HG03439 (cell line): ENCODE data around the gene CYB5R3.

Source experiments
- ATAC-seq: cut with Tn5 transposase; IDR thresholded peaks from one replicate; pipeline ENCODE4 v1.9.1; 2021; ENCODE audit warnings: mild to moderate bottlenecking, moderate library complexity; ENCODE audit not compliant: unreplicated experiment

CYB5R3 gene

DNA sequence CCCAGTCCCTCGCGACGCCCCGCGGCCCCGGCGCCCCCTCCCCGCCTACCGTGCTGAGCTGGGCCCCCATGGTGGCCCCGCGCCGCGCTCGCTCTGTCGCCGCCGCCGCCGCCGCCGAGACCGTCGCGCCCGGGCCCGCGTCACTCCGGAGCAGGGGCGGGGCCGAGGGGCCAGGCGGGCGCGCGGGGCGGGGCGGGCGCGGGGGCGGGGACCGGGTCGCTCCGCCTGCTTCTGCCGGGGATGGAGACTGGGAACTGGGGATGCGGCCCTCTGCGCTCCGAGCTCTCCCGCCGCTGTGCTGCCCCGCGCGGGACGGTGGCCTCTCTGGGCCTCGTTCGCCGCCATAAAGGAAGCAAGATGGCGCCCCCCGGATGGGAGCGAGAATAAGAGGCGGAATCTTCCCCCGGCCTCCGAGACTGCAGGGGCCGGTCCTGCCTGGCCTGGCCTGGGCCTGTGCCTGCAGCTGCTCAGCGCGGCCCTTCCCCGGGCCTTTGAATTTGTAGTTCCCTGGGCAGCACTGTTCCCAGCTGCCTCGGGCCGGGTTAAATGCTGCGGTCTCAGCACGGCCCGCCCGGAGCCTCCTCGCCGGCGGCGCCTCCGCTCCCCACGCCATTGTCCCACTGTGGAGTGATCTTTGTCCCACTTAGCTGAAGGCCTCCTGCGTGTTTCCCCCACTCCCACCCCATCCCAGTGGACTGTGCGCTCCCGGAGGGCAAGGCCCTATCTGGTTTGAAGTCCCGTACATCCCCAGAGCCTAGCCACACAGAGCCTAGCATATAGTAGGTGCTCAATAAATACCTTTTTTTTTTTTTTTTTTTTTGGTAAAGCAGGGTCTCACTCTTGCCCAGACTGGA, at the start of gene CYB5R3:
TSS of gene CYB5R3 (minus strand) at position 147 of the 854 bp plus-strand sequence. CDS start at position 70, 77 bp downstream.
- peak; percentile 64 for ATAC-seq

DNA sequence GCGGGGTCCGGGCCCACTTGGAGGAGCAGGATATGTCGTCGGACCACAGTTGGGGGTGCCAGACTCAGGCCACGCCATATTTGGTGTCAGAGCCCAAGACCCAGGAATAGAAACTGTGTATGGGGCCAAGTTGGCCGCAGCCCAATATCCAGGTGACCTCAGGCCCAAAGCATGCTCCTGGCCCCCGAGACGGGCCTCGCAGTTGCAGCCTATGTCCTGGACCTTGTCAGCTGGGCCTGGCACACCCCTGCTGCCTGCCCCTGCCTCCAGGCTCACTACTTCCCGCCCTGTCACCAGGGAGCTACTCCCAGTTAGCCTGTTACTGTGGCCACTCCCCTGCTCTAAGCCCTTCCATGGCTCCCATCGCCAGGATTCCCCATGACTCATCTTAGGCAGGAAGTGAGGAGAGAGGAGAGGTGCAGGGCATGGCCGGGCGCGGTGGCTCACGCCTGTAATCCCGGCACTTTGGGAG, 48.4 kb upstream of the CYB5R3 start:
- ATAC-seq = no peak

DNA sequence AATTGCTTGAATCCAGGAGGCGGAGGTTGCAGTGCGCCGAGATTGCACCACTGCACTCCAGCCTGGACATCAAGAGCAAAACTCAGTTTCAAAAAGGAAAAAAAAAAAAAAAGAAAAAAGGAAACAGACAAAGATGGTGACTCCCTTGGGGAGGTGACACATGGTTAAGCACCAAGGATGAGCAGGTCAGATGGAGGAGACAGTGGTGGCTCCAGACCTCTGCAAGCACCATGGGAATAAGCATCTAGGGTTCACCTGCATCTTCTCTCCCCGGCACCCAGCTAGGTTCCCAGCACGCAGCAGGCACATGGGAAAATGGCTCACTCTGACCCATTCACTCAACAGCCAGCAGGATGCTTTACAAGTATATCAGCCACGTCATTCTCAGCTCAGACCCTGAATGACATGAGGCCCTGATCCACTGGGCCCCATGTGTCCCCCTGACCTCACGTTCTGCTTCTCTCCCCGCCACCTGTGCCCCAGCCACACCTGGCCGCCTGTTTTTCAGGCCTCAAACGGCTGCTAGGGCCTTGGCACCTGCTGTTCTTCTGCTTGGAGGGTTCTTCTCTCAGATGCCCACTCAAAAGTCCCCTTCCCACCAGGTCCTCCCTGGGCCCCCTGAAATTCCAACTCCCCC, 47.3 kb upstream of the CYB5R3 start:
- no peak for ATAC-seq

DNA sequence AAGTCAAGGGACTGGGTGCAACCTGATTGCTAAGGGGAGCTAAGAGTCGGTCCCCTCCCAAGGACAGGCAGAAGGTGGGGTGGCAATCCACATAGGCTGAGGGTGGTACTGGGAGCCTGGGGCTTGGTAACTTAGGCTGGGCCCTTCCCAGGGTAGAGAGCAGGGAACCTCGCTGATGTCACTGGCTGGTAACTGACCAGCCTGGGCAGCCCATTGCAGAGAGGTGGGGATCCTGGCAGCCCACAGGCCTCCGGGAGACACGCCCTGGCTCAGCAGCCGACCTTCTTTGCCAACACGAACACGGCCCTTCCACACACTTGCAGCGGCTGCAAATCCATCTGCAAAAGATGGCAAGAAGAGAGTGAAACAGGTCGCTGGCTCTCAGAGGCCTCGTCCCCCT, 46.1 kb upstream of the CYB5R3 start:
- no peak for ATAC-seq

DNA sequence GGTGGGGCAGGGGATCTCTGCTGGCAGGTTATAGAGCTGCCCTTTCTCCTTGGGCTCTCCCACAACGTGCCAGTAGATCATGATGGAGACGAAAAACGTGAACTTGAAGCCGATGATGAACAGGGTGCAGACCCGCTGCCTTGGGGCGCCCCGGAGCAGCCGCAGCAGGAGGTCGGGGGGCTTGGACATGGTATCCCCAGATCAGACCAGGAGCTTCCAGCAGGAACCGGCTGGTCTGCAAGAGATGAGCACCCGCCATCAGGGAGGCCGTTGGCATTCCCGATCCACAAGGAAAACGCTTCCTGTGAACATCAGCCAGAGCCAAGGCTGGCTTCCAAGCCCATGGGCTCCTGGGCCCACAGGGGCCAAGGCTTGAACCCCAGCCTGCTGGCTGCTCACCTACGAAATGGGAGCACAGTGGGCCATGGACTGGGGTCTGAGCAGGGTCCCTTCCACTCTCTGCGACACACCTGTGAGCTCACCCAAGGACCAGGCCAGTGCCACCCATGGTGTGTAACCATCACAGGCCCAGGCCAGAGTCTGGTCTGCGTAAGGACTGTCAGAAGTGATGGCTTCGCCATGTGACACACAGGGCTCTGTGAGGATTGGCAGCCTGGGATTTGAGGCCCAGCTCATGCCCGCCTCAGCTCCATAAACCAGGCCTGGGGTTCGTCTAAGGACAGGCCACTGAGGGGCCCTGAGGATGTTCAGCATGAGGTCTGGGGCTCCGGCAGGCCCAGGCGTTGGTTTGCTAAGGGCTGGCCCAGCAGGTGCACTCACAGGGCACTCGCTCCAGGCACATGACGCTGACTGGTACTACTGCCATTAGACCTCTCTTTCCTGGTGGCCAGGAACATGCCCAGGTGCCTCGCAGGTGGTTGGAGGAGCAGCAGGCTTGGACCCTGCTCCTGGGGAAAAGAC, 44.8 kb upstream of the CYB5R3 start:
- no peak for ATAC-seq

DNA sequence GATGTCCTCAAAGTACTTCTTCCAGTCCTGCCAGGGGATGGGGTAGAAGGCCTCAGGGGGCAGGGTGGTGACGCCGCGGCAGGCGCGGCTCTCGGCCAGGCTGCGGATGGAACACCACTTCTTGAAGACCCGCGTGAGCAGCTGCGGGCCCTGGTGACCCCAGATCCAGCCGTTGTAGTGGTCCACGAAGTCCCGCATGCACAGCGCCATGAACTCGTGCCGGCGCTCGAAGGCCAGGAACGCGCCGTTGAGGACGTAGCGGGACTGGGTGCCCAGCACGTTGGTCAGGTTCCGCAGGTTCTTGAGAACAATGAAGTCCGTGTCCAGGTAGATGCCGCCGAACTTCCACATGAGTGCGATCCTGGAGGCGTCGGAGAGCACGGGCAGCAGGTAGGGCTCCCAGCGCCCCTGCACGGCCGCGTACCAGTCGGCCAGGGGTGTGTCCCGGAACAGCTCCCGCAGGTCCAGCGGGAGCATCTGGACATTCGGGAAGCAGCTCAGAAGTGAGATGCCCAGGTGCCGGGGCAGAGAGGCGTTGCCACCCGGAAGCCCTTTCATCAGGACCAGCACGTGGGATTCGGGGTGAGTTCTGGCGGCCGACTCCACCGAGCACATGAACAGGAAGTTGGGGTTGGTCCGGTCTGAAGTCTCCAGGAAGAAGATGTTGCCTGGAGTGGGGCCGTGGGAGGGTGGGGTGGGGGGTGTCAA, 44.0 kb upstream of the CYB5R3 start:
- no peak for ATAC-seq

DNA sequence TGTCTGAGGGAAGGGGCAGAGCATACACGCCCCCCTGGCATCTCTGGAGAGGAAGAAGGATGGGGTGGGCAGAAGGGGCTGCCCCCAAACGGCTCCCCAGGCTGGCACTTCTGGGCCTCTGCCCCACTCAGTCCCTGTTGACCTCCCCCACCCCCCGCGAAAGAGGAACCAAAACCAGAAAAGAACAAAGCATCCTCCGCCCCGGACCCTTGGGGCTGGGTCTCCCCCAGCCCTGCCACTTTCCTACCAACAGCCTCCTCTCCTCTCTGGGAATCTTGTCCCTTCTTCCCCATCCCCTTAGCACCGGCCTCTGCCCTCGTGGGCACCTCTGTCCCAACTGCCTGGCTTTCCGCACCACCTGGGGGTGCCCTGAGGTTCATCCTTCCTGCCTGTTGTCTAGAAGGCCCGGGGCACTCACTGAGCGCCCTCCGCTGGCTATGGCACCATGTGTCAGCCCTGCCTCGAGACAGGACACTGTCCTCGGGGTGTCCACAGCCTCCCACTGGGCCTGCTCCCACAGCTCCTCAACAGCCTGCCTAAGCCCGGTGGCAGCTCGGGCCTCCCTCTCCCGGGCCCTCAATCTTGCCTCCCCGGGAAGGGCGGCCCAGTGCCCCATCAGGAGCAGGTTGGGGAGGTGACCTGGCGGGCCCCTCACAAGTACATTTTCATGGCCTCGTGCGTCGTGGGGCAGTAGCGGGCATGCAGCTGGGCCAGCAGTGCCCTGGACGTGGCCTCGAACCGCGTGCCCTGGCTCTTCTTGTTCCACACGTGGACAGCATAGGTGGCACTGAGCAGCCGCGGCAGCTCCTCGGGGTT, 43.3 kb upstream of the CYB5R3 start:
- ATAC-seq = no peak

DNA sequence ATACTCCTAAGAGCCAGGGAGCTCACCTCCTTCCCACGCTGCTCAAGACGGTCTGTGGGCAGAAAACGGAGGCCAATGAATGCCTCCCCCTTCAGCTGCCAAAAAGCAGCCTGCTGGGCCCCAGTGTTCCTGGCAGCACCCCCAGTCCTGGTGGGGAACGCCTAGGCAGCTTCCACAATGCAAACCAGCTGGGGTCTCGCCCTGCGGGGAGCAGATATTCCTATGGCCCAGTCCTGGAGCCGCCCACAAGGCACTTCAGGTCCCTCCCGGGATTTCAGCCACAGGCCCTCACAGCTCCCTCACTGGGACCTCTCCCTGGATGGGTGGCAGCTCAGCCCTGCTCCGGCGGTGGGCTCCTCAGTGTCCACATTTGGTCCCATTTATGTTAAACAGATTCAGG, 42.2 kb upstream of the CYB5R3 start:
- ATAC-seq = no peak

DNA sequence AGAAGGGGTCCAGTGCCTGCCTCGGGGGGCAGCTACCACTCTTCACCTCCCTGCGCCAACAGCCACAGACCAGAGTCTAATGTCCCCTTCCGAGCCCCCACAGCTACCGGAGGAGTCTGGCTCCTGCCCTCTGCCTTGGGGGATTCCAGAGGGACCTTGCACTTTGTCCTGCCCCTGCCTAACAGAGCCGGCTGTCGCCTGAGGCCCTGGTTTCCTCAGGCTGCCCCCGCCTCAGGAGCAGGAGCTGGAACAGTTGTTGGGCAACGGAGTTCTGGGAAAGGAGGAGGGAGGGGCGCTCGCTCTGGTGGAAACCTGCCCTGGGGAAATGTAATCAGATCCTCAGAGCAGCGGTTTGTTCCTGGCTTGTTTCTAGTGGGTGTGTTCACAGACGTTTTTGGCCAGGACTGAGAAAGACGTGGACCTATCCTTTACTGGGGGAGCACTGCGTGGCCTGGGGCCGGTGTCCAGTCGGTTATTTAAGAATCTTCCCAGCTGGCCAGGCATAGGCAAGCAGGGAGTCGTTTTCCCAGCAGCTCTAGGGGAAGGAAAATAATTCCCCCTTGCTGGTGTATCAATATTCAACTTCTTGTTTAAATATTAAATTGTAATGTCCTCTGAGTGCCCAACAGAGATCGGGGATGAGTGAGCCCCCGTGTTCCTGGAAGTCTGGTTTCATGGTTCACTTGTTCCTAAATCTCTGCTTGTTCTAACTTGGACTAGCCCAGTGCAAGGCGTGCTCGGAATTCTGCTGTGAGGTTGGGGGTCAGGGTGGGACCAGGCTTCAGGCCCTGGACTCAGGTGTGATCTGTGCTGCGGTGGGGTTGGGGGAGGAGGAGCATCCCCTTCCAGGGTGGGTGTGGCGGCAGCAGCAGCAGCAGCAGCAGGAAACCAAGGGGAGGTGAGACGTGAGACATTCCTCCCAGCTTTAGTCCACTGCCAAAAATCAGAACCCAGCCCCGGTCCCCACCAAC, 39.3 kb upstream of the CYB5R3 start:
- ATAC-seq = no peak

DNA sequence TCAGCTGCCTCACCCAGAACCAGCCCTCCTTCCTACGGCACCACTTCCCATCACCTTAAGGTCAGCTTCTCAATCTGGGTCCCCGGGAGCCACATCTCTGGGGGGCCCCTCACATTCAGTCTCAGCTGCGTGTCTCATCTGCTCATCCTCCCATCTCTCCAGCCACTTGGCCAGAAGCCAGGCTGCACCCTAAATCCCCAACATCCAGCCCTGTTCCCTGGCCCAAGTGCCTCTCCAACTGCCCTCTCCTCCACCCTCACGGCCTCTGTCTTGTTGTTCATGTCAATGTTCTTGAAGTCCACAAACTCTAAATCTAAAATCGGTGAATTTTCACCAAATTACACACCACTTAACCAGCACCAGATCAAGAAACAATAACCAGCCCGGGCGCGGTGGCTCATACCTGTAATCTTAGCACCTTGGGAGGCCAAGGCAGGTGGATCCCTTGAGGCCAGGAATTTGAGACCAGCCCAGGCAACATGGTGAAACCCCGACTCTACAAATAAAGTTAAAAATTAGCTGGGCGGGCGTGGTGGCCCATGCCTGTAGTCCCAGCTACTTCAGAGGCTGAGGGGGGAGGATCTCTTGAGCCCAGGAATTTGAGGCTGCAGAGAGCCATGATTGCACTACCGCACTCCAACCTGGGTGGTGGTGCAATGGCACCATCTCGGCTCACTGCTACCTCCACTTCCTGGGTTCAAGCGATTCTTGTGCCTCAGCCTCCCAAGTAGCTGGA, 37.7 kb upstream of the CYB5R3 start:
- no peak for ATAC-seq

DNA sequence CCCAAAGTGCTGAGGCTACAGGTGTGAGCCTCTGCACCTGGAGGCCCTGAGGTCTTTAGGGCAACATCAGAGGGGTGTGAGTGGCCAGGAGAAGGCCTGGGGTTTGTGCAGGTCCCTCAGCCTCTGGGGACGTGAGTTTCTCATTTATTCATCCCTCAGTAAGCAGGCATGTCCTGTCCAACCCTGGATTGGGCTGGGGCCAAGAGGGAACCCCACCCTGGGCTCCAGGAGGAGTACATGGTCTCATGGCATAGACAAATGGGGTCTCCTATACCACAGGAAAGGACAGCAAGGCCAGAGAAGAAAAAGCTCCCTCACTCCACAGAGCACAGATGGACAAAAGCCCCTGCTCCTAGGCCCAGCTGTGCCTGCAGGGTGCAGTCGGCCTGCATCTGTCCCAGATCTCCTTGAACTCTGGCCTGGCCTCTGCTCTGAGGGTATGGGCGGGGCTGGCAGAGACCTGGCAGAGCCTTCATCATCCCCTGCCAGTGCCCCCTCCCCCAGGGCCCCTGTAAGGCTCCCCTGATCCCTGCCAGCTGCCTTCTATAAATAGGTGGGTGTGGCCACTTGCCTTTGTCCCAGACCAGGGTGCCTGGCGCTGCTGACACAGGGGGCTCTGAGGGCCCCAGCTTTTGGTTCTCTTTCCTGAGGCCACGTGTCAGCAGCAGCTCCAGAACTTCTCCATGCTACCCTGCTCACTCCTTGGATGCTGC, 36.9 kb upstream of the CYB5R3 start:
- no peak for ATAC-seq

DNA sequence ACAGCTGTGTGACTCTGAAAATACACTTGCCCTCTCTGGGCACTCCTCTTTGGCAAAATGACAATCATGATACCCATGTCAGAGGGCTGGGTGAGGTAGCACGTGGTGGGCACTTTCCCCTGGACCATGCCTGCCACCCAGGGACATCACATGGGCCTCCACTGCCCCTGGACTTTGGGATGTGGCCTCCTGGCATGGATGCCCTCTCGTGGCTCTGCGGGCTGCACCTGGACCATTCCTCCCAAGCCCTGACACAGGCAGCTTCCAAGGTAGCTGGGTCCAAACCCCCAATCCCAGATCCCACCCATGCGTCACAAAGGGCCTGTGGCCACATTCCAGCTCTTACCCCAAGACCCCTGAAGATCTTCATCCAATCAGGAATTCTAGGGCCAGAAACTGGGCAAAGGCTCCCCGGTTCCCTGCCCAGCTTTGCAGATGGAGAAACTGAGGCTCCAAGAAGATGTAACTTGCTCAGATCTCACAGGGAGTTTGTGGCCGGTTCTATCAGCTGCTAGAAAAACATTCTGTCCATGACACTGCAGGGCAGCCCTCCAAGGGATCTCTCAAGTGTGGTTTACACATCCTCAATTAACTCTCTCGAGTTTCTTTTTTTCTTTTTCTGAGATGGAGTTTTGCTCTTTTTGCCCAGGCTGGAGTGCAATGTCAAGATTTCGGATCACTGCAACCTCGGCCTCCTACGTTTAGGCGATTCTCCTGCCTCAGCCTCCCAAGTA, 35.4 kb upstream of the CYB5R3 start:
- no peak for ATAC-seq

DNA sequence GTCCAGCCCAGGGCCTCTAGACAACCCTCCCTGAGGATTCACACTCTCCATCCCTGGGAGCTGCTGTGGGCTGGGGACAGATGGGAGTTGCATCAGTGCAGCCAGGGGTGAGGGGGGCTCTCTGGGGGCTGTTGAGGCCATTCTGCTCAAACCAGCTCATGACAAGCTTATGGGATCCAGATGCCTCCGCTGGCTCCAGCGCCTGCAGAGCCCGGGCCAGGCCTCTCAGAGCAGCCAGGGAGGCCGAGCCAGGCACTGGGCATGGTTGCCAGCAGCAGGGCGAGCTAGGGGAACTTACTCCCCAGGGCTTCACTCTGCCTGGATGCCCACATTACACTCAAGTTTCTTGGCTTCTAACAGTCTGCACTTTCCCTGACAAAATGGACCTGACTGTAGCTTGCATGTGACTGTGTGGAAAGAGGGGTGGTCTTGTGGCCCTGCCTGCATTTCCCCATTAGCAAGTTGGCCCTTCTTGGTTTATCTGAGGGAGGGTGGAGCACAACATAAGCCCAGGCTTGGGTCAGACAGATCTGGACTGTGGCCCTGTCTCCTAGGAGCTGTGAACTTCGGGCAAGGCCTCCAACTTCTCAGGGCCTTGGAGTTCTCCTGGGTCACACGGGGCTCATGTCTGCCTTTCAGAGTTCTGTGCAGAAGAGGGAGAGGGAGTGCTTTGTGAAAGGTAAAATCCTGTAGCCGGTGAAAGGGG, 34.5 kb upstream of the CYB5R3 start:
- no peak for ATAC-seq

DNA sequence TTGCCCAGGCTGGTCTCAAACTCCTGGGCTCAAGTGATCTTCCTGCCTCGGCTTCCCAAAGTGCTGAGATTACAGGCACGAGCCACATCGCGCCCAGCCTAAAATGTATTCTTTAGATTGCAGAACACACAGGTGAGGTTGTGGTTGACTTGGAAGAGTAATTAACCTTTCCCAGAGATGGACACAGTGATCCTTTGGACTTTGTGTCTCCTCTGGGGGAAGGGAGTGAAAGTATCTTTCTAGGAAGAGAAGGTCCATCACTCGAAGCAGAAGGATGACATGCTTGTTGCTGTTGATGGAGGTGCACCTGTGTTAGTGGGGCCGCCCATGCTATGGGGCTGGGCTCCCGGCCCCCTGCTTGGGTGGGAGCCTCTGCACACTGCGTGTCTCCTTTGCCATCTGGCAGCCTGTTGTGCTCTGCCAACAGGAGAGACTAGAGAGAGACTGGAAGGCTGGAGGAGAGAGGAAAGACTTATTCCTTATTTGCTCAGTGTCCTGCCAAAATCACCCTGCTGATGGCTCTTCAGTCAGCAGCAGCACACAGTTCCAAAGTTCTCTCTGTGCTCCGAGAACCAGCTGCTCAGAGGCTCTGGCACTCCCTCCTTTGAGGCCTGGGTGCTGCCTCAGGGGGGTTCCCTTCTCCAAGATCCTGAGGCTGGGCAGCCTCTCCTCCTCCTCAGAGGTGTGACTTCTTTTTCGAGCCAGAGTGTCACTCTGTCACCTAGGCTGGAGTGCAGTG, 33.1 kb upstream of the CYB5R3 start:
- ATAC-seq = no peak

DNA sequence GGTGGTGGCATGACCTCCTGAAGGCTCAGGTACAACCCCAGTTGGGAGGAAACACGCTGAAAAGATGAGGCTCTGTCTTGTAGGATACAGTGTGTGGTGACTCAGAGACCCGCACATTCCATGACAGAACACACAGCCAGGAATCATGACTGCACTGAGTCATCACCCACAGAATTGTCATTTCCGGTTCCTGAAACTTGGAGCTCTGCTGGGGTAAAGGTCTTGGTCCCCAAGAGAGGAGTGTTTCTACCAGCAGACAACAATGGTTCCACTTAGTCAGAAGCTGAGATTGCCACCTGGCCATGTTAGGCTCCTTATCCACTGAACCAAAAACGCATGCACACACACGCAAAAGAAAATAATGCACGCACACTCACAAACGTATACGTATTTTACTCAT, 31.5 kb upstream of the CYB5R3 start:
- no peak for ATAC-seq
